Loucy (cell line): ENCODE measurements around the gene DYNLT4.

Source experiments
- EZH2phosphoT487 ChIP-seq: fragments of 200-600 bp; IDR thresholded peaks from 2 replicates; pipeline ENCODE4 v1.6.1; 2018; ENCODE audit warnings: antibody characterized with exemption, mild to moderate bottlenecking, moderate library complexity, borderline replicate concordance
- TF ChIP-seq, protein P1 (sequence below): fragments of 200-600 bp; sonication (generic); conservative IDR thresholded peaks from 2 replicates; pipeline ENCODE4 v1.5.1; 2014; ENCODE audit warnings: mild to moderate bottlenecking, antibody characterized with exemption, low read length

DNA sequence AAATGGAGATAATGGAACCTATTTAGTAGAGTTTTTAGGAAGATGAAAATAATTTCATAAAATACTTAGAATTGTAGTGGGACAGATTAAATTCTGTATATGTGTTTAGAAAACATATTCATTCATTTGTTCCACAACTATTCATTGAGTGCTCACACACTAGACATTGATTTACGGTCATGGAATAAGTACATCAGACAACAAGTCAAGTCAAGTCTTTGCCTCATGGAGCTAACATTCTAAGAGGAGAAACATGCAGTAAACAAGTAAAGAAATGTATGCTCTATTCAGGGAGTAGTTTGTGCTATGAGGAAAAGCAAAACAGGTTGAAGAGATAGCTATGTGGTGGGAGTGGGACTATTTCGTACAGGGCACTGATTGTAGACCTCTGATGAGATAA lies 10.2 kb upstream of the DYNLT4 start:
- TF ChIP-seq, protein P1, sequence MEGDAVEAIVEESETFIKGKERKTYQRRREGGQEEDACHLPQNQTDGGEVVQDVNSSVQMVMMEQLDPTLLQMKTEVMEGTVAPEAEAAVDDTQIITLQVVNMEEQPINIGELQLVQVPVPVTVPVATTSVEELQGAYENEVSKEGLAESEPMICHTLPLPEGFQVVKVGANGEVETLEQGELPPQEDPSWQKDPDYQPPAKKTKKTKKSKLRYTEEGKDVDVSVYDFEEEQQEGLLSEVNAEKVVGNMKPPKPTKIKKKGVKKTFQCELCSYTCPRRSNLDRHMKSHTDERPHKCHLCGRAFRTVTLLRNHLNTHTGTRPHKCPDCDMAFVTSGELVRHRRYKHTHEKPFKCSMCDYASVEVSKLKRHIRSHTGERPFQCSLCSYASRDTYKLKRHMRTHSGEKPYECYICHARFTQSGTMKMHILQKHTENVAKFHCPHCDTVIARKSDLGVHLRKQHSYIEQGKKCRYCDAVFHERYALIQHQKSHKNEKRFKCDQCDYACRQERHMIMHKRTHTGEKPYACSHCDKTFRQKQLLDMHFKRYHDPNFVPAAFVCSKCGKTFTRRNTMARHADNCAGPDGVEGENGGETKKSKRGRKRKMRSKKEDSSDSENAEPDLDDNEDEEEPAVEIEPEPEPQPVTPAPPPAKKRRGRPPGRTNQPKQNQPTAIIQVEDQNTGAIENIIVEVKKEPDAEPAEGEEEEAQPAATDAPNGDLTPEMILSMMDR, result no peak
- no peak for TF ChIP-seq EZH2phosphoT487
